ENCODE measurements around the gene TUBA3E. TPM values are rescaled to one million over a fixed set of nuclear protein-coding genes. Genes with fewer than 3 reads are reported as not detected.
"Not testable (repeated sequence)": the region's sequence is repeated elsewhere in the genome, so short reads cannot be mapped to it uniquely, and the experiment has no call there.

TUBA3E gene
- total and polyA plus RNA-seq, 9 of the 15 experiments (the other 6 are each of a cell fraction or from before 2014, with no cell fraction given), result 0.09 to 0.30 (median 0.13) TPM; not detected in 3

- TF ChIP-seq JUND (IDR thresholded peaks at IDR 0.05; ENCODE audit: borderline replicate concordance, low read depth, low read length) (peak; percentile 59), MNT (conservative IDR thresholded peaks at IDR 0.05) (0 out of 4 replicates have a peak, but pooled peaks of 1 of the 2 experiments have one; percentile 10), SAP30 (IDR thresholded peaks at IDR 0.05; ENCODE audit: borderline replicate concordance, insufficient read depth, low read depth, low read length, poor library complexity, severe bottlenecking) (peak; percentile 41)
- TF ChIP-seq JUND (tag; IDR thresholded peaks at IDR 0.05; ENCODE audit: borderline replicate concordance, low read depth, low read length), result not testable (repeated sequence)
These were observed 17.6 kb downstream of the TUBA3E start (continued) for GRCh38 chr2:130180404-130181324.

GRCh38 chr2:130174866-130175265, 23.4 kb downstream of the TUBA3E start:
- H3K4me2 ChIP-seq (ENCODE audit: insufficient read depth, low read length); H3K27me3 ChIP-seq (ENCODE audit: control insufficient read depth in 2 of 2, insufficient read depth in 2 of 2, low read length in 2 of 2); H2AFZ ChIP-seq (ENCODE audit: low read depth, low read length); CTCF ChIA-PET (ENCODE audit: low intra/inter-chr PET ratio); H3K27ac ChIP-seq (ENCODE audit: extremely low read depth, low read depth, low read length); in situ Hi-C loops (cut with MboI); H4K20me1 ChIP-seq (replicated peaks; ENCODE audit: control insufficient read depth, insufficient read depth, low read length); H3K9me1 ChIP-seq (ENCODE audit: control insufficient read depth, insufficient read depth, low read length); DNase-seq (ENCODE audit: extremely low read depth in 1 of 4, low spot score in 3 of 4); BruUV-seq (replicated peaks); H3K9me3 ChIP-seq (replicated peaks; ENCODE audit: control insufficient read depth, insufficient read depth, low read depth, low read length); intact Hi-C loops (cut with micrococcal nuclease); H3K4me3 ChIP-seq; ATAC-seq; H3K9ac ChIP-seq (ENCODE audit: insufficient read depth in 1 of 2, low read depth in 2 of 2, low read length in 2 of 2): not testable (repeated sequence)
- peak; percentile 29 for FAIRE-seq
- 100% methylated on average over 3 of the region's 5 CpGs for WGBS (ENCODE audit: insufficient coverage, low coverage, missing lambda C conversion rate)
- POLR2A ChIA-PET, result interaction anchor here (0.6 kb wide), 1 partner anchor 23 kb away, joined by 3 read pairs; no protein-coding TSS in a partner anchor
- peaks cover 0 to 16% of the 10 kb centered on the region in 2 experiments; a peak in 3 of 5 replicates for H3K4me1 ChIP-seq (replicated peaks in 1 of 2; ENCODE audit: control insufficient read depth in 2 of 2, insufficient read depth in 2 of 2, low read length in 2 of 2)
- H3K79me2 ChIP-seq (ENCODE audit: control insufficient read depth, insufficient read depth, low read length), result peaks cover 39% of the 10 kb centered on the region
- H3K36me3 ChIP-seq (ENCODE audit: control insufficient read depth, insufficient read depth, low read length), result peaks cover 84% of the 10 kb centered on the region; the same call in 2 of the 3 replicates

All from K562 (cell line).